Kidney (tissue), 14 donors: ENCODE results near the gene MRPS7. TPM values are rescaled to one million over a fixed set of nuclear protein-coding genes. Genes with fewer than 3 reads are reported as not detected.

Experiments
- DNase-seq, 5 donors: peaks; one replicate each; pipeline ENCODE4 v3.0.0-alpha.2; 2013 to 2020
- FAIRE-seq: peaks from 2 replicates; lab custom pipeline; 2012; peaks lifted over from hg19 to GRCh38; lab: Jason Lieb, UNC
- H3K27ac ChIP-seq, 2 donors: one replicate each; pipeline ENCODE4 v1.7.0; 2013; ENCODE audit warnings: low read depth in 2 of 2, low read length in 2 of 2, inconsistent platforms in 1 of 2
- H3K27me3 ChIP-seq: one replicate; pipeline ENCODE4 v1.7.1; 2013; ENCODE audit warnings: low read length, inconsistent platforms; ENCODE audit not compliant: control insufficient read depth, insufficient read depth
- H3K36me3 ChIP-seq, 3 donors: one replicate each; pipeline versions ENCODE4 v1.7.0 to v1.7.1; 2013; ENCODE audit warnings: low read length in 3 of 3, control low read depth in 1 of 3, inconsistent platforms in 1 of 3; ENCODE audit not compliant: insufficient read depth in 3 of 3, control insufficient read depth in 2 of 3
- H3K4me1 ChIP-seq, 3 donors: one replicate each; pipeline versions ENCODE4 v1.7.0 to v1.7.1; 2013; ENCODE audit warnings: low read length in 3 of 3, inconsistent platforms in 1 of 3, low read depth in 1 of 3; ENCODE audit not compliant: control insufficient read depth in 2 of 3, insufficient read depth in 2 of 3
- H3K4me3 ChIP-seq, 3 donors: one replicate each; pipeline versions ENCODE4 v1.7.0 to v1.8.1; 2013; ENCODE audit warnings: low read length in 3 of 3, control low read depth in 1 of 3, inconsistent platforms in 1 of 3
- H3K9ac ChIP-seq, 3 donors: one replicate each; pipeline versions ENCODE4 v1.7.0 to v1.7.1; 2013; ENCODE audit warnings: low read length in 3 of 3, control low read depth in 1 of 3, inconsistent platforms in 1 of 3
- H3K9me3 ChIP-seq, 3 donors: one replicate each; pipeline versions ENCODE4 v1.7.0 to v1.7.1; 2013; ENCODE audit warnings: low read length in 3 of 3, control low read depth in 1 of 3, inconsistent platforms in 1 of 3; ENCODE audit not compliant: control insufficient read depth in 2 of 3, insufficient read depth in 1 of 3
- intact Hi-C: fragments of 100-400 bp; cut with DNase I; formaldehyde crosslinking; loops from one replicate; pipeline ENCODE4 v1.11.1; 2022
- polyA plus RNA-seq: library from polyadenylated mRNA; stranded (reverse); fragments of 350-450 nt; fragmentation: Illumina TruSeq; extraction: RNeasy Lipid Tissue Mini Kit (QIAGEN cat#74804); gene quantifications from one replicate; pipeline ENCODE4 v1.2.3, GENCODE V29; 2014; ENCODE audit warnings: low read depth, low replicate concordance; ENCODE audit not compliant: insufficient read depth
- total RNA-seq: library from RNA; stranded (reverse); fragmentation: NEBNext Ultra II Directional; extraction: Animal tissue kit (Norgen Biotek cat#: 25700); gene quantifications from one replicate; pipeline ENCODE4 v1.2.1, GENCODE V29; 2021
- TF ChIP-seq, protein P1 (sequence below): IDR thresholded peaks from 3 replicates; pipeline ENCODE4 v1.5.1; 2012; ENCODE audit warnings: mild to moderate bottlenecking, moderate library complexity, borderline replicate concordance; ENCODE audit not compliant: insufficient read depth; ENCODE audit errors: extremely low read depth
- donor health status: control.
- donor health status: control.
- donor health status: control.
- donor health status: control.
- donor health status: control.
- donor health status: DM: yes; HTN: yes; CAD: no.
- donor health status: Normal renal cell carcinoma (clear cell type).

The MRPS7 gene
- total and polyA plus RNA-seq, 2 donors from 2014 or later: 46.4 to 134 TPM

- TF ChIP-seq, protein P1, sequence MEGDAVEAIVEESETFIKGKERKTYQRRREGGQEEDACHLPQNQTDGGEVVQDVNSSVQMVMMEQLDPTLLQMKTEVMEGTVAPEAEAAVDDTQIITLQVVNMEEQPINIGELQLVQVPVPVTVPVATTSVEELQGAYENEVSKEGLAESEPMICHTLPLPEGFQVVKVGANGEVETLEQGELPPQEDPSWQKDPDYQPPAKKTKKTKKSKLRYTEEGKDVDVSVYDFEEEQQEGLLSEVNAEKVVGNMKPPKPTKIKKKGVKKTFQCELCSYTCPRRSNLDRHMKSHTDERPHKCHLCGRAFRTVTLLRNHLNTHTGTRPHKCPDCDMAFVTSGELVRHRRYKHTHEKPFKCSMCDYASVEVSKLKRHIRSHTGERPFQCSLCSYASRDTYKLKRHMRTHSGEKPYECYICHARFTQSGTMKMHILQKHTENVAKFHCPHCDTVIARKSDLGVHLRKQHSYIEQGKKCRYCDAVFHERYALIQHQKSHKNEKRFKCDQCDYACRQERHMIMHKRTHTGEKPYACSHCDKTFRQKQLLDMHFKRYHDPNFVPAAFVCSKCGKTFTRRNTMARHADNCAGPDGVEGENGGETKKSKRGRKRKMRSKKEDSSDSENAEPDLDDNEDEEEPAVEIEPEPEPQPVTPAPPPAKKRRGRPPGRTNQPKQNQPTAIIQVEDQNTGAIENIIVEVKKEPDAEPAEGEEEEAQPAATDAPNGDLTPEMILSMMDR: no peak
- Histone ChIP-seq H3K36me3 (no peaks in the 10 kb centered on the region), H3K27ac (no peak overlapping the region), H3K4me1 (no peaks in the 10 kb centered on the region), H3K9me3 (no peaks in the 10 kb centered on the region), H3K27me3 (no peaks in the 10 kb centered on the region), H3K4me3 (no peak overlapping the region), H3K9ac (no peak overlapping the region)
- FAIRE-seq (no peak), DNase-seq (no peak)
- intact Hi-C loops: no loop called here
Measured at GRCh38 chr17:75301502-75302206, 40.0 kb downstream of the MRPS7 start.

DNA sequence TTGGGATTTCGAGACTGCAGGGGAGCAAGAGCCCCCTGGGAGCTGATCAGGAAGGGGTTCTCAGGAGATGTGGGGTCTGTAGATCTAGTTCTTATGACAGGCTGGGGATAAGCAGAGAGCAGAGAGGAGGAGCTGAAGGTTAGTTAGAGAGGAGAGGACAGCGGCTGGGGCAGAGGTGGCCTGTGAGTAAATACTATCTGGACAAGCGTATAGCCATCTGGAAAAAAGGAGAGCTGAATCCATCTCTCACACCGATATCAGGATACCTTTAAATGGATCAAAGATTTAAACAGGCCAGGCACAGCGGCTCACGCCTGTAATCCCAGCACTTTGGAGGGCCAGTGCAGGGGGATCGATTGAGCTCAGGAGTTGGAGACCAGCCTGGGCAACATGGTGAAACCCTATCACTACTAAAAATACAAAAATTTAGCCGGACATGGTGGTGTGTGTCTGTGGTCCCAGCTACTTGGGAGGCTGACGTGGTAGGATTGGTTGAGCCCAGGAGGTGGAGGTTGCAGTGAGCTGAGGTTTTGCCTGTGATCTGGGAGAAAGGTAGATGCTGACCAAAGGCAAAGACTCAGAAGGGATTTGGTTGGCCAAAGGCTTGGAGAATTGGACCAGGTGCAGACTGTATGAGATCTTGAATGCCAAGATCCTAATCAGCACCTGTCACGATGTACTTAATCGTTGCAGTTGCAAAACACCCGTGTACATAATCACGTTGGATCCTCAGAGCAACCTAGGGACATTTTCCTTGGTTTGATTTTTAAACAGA lies 46.5 kb downstream of the MRPS7 start:
- Histone ChIP-seq H3K27me3 (no peaks in the 10 kb centered on the region), H3K9me3 (no peaks in the 10 kb centered on the region), H3K27ac (peak overlapping the region in 1 of 2 donors; percentile 78), H3K9ac (no peak overlapping the region), H3K4me3 (no peak overlapping the region), H3K4me1 (peaks cover 0 to 6% (median 5%) of the 10 kb centered on the region in 3 donors), H3K36me3 (no peaks in the 10 kb centered on the region)
- intact Hi-C loops: no loop called here
- DNase-seq (no peak), FAIRE-seq (no peak)
- TF ChIP-seq, protein P1: no peak

DNA sequence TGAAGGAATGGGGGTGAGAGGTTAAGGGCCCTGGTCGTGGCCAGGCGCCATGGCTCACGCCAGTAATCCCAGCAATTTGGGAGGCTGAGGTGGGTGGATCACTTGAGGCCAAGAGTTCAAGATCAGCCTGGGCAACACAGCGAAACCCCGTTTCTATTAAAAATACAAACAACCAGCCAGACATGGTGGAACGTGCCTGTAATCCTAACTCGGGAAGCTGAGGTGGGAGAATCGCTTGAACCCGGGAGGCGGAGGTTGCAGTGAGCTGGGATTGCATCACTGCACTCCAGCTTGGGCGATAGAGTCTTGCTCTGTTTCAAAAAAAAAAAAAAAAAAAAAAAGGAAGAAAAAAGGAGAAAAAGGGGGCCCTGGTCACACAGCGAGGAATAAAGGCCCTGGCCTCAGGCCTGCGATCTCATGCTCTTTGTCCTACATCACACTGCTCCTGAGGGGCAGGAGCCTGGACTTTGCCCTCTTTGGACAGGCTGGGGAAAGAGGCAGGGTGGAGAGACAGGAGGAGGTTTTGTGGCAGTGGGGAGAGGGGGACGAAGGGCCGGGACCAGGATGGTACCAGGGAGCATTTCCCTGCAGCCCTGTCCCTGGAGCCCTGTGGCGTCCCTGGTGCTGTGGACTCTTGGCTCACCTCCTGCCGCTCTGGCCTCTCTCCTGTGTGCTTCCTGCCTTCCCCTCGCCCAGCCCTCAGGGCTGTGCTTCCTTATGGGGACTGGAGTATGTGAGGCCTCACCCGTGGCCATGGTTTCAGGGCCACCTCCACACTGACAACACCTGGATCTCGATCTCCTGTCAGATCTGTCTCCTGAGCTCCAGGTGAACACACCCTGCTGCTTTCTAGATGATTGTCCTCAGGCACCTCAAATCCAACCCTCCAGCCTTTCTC lies 47.3 kb downstream of the MRPS7 start:
- H3K9me3 ChIP-seq: no peaks in the 10 kb centered on the region
- TF ChIP-seq, protein P1: no peak
- DNase-seq (peak in 2 of 5 donors; percentile 14 to 39), FAIRE-seq (no peak)
- H3K27me3 ChIP-seq: no peaks in the 10 kb centered on the region
- peaks cover 0 to 6% (median 5%) of the 10 kb centered on the region in 3 donors for H3K4me1 ChIP-seq
- no peaks in the 10 kb centered on the region for H3K36me3 ChIP-seq
- intact Hi-C loops: no loop called here
- H3K9ac ChIP-seq: peak overlapping the region in 1 of 3 donors; percentile 19
- peak overlapping the region; percentile 78 to 81 for H3K27ac ChIP-seq
- no peak overlapping the region for H3K4me3 ChIP-seq
